ENCODE measurements around the gene TOM1. TPM values are rescaled to one million over a fixed set of nuclear protein-coding genes. Genes with fewer than 3 reads are reported as not detected.

The TOM1 gene
- total and polyA plus RNA-seq, 10 of the 15 experiments (the other 5 are each of a cell fraction or from before 2014, with no cell fraction given), result 2.2 to 64.6 (median 40.3) TPM

GRCh38 chr22:35324067-35324466, 24.4 kb downstream of the TOM1 start (continued):
- no peak for TF ChIP-seq REST (IDR thresholded peaks at IDR 0.05; ENCODE audit: low read depth, low read length)

GRCh38 chr22:35324762-35325161, 25.1 kb downstream of the TOM1 start:
- RAD21 ChIA-PET (ENCODE audit: unreplicated experiment), result interaction anchor here (0.6 kb wide), 1 partner anchor 13 kb away, joined by 3 read pairs; no protein-coding TSS in a partner anchor
- peaks cover 0 to 32% of the 10 kb centered on the region in 2 experiments; a peak in 3 of 4 replicates for H3K36me3 ChIP-seq (ENCODE audit: control insufficient read depth in 2 of 2, insufficient read depth in 2 of 2, low read length in 1 of 2)
- H3K4me3 ChIP-seq, result no peak overlapping the region
- no peak for FAIRE-seq
- WGBS (ENCODE audit: insufficient coverage, insufficient replicate concordance, low lambda C conversion rate, missing lambda C conversion rate), result 98% methylated on average over 4 of the region's 4 CpGs
- in situ Hi-C loops (cut with MboI) (no loop called here), intact Hi-C loops (cut with micrococcal nuclease; ENCODE audit: unreplicated experiment) (no loop called here)
- DNase-seq (ENCODE audit: low read depth, low spot score), result no peak
- ATAC-seq, result no peak
- SMC1A ChIA-PET (ENCODE audit: uncharacterized antibody, unreplicated experiment), result interaction anchor here (1.4 to 2.3 kb wide), 3 partner anchors 12 to 93 kb away, joined by 3 to 8 read pairs (median 5); no protein-coding TSS in a partner anchor
- no peaks in the 10 kb centered on the region for H4K20me1 ChIP-seq (ENCODE audit: control insufficient read depth, insufficient read depth)
- no TSS peak for BruUV-seq (replicated peaks)
- H3K4me2 ChIP-seq (ENCODE audit: control insufficient read depth, insufficient read depth), result no peak overlapping the region
- H3K9me3 ChIP-seq (replicated peaks; ENCODE audit: control insufficient read depth, insufficient read depth, low read length), result no peaks in the 10 kb centered on the region
- no peak overlapping the region for H2AFZ ChIP-seq (ENCODE audit: control insufficient read depth, low read depth, low read length)
- CTCF ChIA-PET, result interaction anchor here (0.7 kb wide), 1 partner anchor 1833 kb away, joined by 3 read pairs; no protein-coding TSS in a partner anchor
- no peak overlapping the region for H3K27ac ChIP-seq (ENCODE audit: control insufficient read depth, insufficient read depth)
- H3K9ac ChIP-seq (ENCODE audit: control insufficient read depth, insufficient read depth, low read length), result no peak overlapping the region
- H3K4me1 ChIP-seq (ENCODE audit: control insufficient read depth, insufficient read depth, low read length), result peaks cover 3% of the 10 kb centered on the region
- POLR2A ChIA-PET, result no interaction called here
- no peaks in the 10 kb centered on the region for H3K27me3 ChIP-seq (replicated peaks in 1 of 2; ENCODE audit: control insufficient read depth in 2 of 2, insufficient read depth in 2 of 2, low read length in 1 of 2)
- no peaks in the 10 kb centered on the region for H3K79me2 ChIP-seq (ENCODE audit: control insufficient read depth, insufficient read depth, low read length)
- TF ChIP-seq NFIC (IDR thresholded peaks at IDR 0.05; ENCODE audit: low read depth, low read length), result no peak
- TF ChIP-seq TCF3 (IDR thresholded peaks at IDR 0.05; ENCODE audit: borderline replicate concordance, insufficient read depth, low read depth, low read length), result no peak
- no peak for TF ChIP-seq FOXM1 (IDR thresholded peaks at IDR 0.05; ENCODE audit: low read depth, low read length)
- TF ChIP-seq BCL3 (IDR thresholded peaks at IDR 0.05; ENCODE audit: borderline replicate concordance, insufficient read depth, low read depth, low read length, poor library complexity, severe bottlenecking), result no peak
- TF ChIP-seq POLR2A (IDR thresholded peaks at IDR 0.05; ENCODE audit: low read depth, low read length), result no peak
- TF ChIP-seq TBL1XR1 (IDR thresholded peaks at IDR 0.05; ENCODE audit: low read depth, low read length), result no peak
- TF ChIP-seq GATAD2B (conservative IDR thresholded peaks at IDR 0.05; ENCODE audit: low read depth), result no peak
- no peak for TF ChIP-seq STAT1 (conservative IDR thresholded peaks at IDR 0.05)
- no peak for TF ChIP-seq TCF7 (IDR thresholded peaks at IDR 0.05; ENCODE audit: borderline replicate concordance)
- TF ChIP-seq BRCA1 (IDR thresholded peaks at IDR 0.05; ENCODE audit: low read depth, low read length), result no peak
- TF ChIP-seq NBN (IDR thresholded peaks at IDR 0.05), result no peak
- no peak for TF ChIP-seq ATF7 (IDR thresholded peaks at IDR 0.05; ENCODE audit: low read depth)
- no peak for TF ChIP-seq USF1 (IDR thresholded peaks at IDR 0.05; ENCODE audit: borderline replicate concordance, extremely low read length, insufficient read depth, low read depth, low read length)
- TF ChIP-seq ZBTB33 (IDR thresholded peaks at IDR 0.05), result no peak
- no peak for TF ChIP-seq SMARCA5 (IDR thresholded peaks at IDR 0.05)
- TF ChIP-seq KDM1A (IDR thresholded peaks at IDR 0.05; ENCODE audit: borderline replicate concordance), result no peak

Measured in GM12878 (cell line).